Brain microvascular endothelial cell (primary cell): ENCODE measurements around the gene NGEF.

Experiments used
- DNase-seq: peaks from one replicate; pipeline ENCODE4 v3.0.0-alpha.2; 2020
- H3K27ac ChIP-seq: fragments of 250-450 bp; sonication (Bioruptor Pico); 2 replicates; pipeline ENCODE4 v1.5.1; 2020; ENCODE audit warnings: mild to moderate bottlenecking, moderate library complexity
- H3K27me3 ChIP-seq: fragments of 250-450 bp; sonication (Bioruptor Pico); replicated peaks from 2 replicates; pipeline ENCODE4 v1.5.1; 2020; ENCODE audit warnings: mild to moderate bottlenecking
- H3K36me3 ChIP-seq: fragments of 250-450 bp; sonication (Bioruptor Pico); replicated peaks from 2 replicates; pipeline ENCODE4 v1.5.1; 2020; ENCODE audit warnings: mild to moderate bottlenecking
- H3K4me3 ChIP-seq: 2 replicates; pipeline ENCODE4 v1.5.1; 2011; ENCODE audit warnings: low read depth, mild to moderate bottlenecking, control low read depth, low read length, moderate library complexity
- CTCF ChIP-seq: IDR thresholded peaks from 2 replicates; pipeline ENCODE4 v1.5.1; 2011; ENCODE audit warnings: low read depth, mild to moderate bottlenecking, moderate library complexity, low read length, control low read depth, inconsistent platforms; ENCODE audit errors: missing control alignments
- in situ Hi-C: cut with HindIII; loops from 2 replicates; pipeline ENCODE4 v1.10.0; 2017; ENCODE audit warnings: low sequenced_read_pairs, low pct_ligation_motif_present

The NGEF gene

GRCh38 chr2:232835687-232836208, 177.3 kb downstream of the NGEF start:
- no peak for DNase-seq
- H3K36me3 ChIP-seq: peaks cover 32% of the 10 kb centered on the region
- in situ Hi-C loops: no loop called here
- no peak for TF ChIP-seq CTCF
- H3K27me3 ChIP-seq: no peaks in the 10 kb centered on the region
- no peak overlapping the region for H3K27ac ChIP-seq
- H3K4me3 ChIP-seq: no peak overlapping the region

- H3K36me3 ChIP-seq: peaks cover 25% of the 10 kb centered on the region
- TF ChIP-seq CTCF: no peak
- in situ Hi-C loops: no loop called here
- H3K4me3 ChIP-seq: no peak overlapping the region
- H3K27ac ChIP-seq: no peak overlapping the region
- DNase-seq: no peak
- H3K27me3 ChIP-seq: no peaks in the 10 kb centered on the region
These were observed 179.2 kb downstream of the NGEF start for GRCh38 chr2:232833830-232834229.

GRCh38 chr2:232831496-232831895, 181.6 kb downstream of the NGEF start:
- no peak for DNase-seq
- peaks cover 25% of the 10 kb centered on the region for H3K36me3 ChIP-seq
- H3K27ac ChIP-seq: no peak overlapping the region
- H3K27me3 ChIP-seq: no peaks in the 10 kb centered on the region
- no peak overlapping the region for H3K4me3 ChIP-seq
- no peak for TF ChIP-seq CTCF
- in situ Hi-C loops: no loop called here

GRCh38 chr2:232829988-232830387, 183.1 kb downstream of the NGEF start:
- Histone ChIP-seq H3K36me3 (peaks cover 32% of the 10 kb centered on the region), H3K27ac (no peak overlapping the region), H3K27me3 (no peaks in the 10 kb centered on the region), H3K4me3 (no peak overlapping the region)
- DNase-seq: no peak
- no peak for TF ChIP-seq CTCF
- in situ Hi-C loops: no loop called here
